CD4-positive, alpha-beta T cell treated with Interleukin-4 for 4 hours (primary cell): Measurements from ENCODE around the gene CARD6.
"Not testable (repeated sequence)": the region's sequence is repeated elsewhere in the genome, so short reads cannot be mapped to it uniquely, and the experiment has no call there.

Source experiments
- DNase-seq: peaks from one replicate; pipeline ENCODE4 v3.0.0-alpha.2; 2020

The CARD6 gene

GRCh38 chr5:40841068-40841805, at the start of gene CARD6:
Gene CARD6, plus strand, starts transcription at chr5:40841367. Its CDS starts 16 bp downstream, at chr5:40841383.
- DNase-seq = peak; percentile 15

GRCh38 chr5:40791715-40792139, 49.4 kb upstream of the CARD6 start:
- DNase-seq = no peak

- DNase-seq = not testable (repeated sequence)
Observed at GRCh38 chr5:40792691-40793090, 48.5 kb upstream of the CARD6 start.

GRCh38 chr5:40794340-40794739, 46.8 kb upstream of the CARD6 start:
- DNase-seq = not testable (repeated sequence)

GRCh38 chr5:40794877-40795276, 46.3 kb upstream of the CARD6 start:
- not testable (repeated sequence) for DNase-seq

- DNase-seq = no peak
Observed at GRCh38 chr5:40796487-40796889, 44.7 kb upstream of the CARD6 start.

- peak; percentile 79 for DNase-seq
Observed at GRCh38 chr5:40797273-40798011, 43.7 kb upstream of the CARD6 start.

GRCh38 chr5:40798012-40798800, 43.0 kb upstream of the CARD6 start, which contains the start of gene PRKAA1:
Gene PRKAA1, minus strand, starts transcription at chr5:40798374. Its CDS starts 185 bp downstream, at chr5:40798189.
- DNase-seq = peak; percentile 86

- DNase-seq = no peak
Observed at GRCh38 chr5:40798801-40799210, 42.4 kb upstream of the CARD6 start.

GRCh38 chr5:40799258-40799657, 41.9 kb upstream of the CARD6 start:
- no peak for DNase-seq

- no peak for DNase-seq
Observed at GRCh38 chr5:40801771-40802562, 39.2 kb upstream of the CARD6 start.

- DNase-seq = no peak
Observed at GRCh38 chr5:40812125-40812524, 29.0 kb upstream of the CARD6 start.

GRCh38 chr5:40813698-40814281, 27.4 kb upstream of the CARD6 start:
- no peak for DNase-seq

GRCh38 chr5:40823459-40823858, 17.7 kb upstream of the CARD6 start:
- DNase-seq = no peak

GRCh38 chr5:40825461-40826043, 15.6 kb upstream of the CARD6 start:
- DNase-seq = not testable (repeated sequence)

- no peak for DNase-seq
Observed at GRCh38 chr5:40826489-40827187, 14.5 kb upstream of the CARD6 start.

- no peak for DNase-seq
Observed at GRCh38 chr5:40827188-40827977, 13.8 kb upstream of the CARD6 start.

- no peak for DNase-seq
Observed at GRCh38 chr5:40828021-40828631, 13.0 kb upstream of the CARD6 start.
